A549 (cell line): Measurements from ENCODE around the gene SOS2.

ENCODE experiments used
- EP300 ChIP-seq, 2 experiments: fragments of >200 bp; sonication (Bioruptor Twin); formaldehyde crosslinking; IDR thresholded peaks; 2 replicates in 1 of 2; 3 replicates in 1 of 2; pipeline ENCODE4 v1.6.1; 2016 to 2017
- HES2 ChIP-seq: fragments of >200 bp; sonication (Bioruptor Twin); formaldehyde crosslinking; IDR thresholded peaks from 2 replicates; pipeline ENCODE4 v1.6.1; 2016
- KDM1A ChIP-seq: fragments of 200-600 bp; sonication (generic); IDR thresholded peaks from 2 replicates; pipeline ENCODE4 v1.6.1; 2016; ENCODE audit warnings: low read depth, mild to moderate bottlenecking
- RCOR1 ChIP-seq: fragments of 150-350 bp; IDR thresholded peaks from 2 replicates; pipeline ENCODE4 v1.6.1; 2014; ENCODE audit warnings: antibody characterized with exemption, low read length, low read depth
- RFX5 ChIP-seq: fragments of 450-650 bp; IDR thresholded peaks from 2 replicates; pipeline ENCODE4 v1.7.1; 2014; ENCODE audit warnings: antibody characterized with exemption, mild to moderate bottlenecking, moderate library complexity
- RNF2 ChIP-seq: fragments of 200-600 bp; sonication (generic); IDR thresholded peaks from 2 replicates; pipeline ENCODE4 v1.6.1; 2016; ENCODE audit warnings: low read depth, mild to moderate bottlenecking, antibody characterized with exemption, moderate library complexity, borderline replicate concordance
- TF ChIP-seq, protein P1 (sequence below): fragments of 200-600 bp; sonication (generic); IDR thresholded peaks from 2 replicates; pipeline ENCODE4 v1.6.1; 2016; ENCODE audit warnings: antibody characterized with exemption, mild to moderate bottlenecking, moderate library complexity
- TF ChIP-seq, protein P2 (sequence below): fragments of >200 bp; sonication (Bioruptor Twin); formaldehyde crosslinking; IDR thresholded peaks from 3 replicates; pipeline ENCODE4 v1.5.1; 2016

- TF ChIP-seq, protein P1, sequence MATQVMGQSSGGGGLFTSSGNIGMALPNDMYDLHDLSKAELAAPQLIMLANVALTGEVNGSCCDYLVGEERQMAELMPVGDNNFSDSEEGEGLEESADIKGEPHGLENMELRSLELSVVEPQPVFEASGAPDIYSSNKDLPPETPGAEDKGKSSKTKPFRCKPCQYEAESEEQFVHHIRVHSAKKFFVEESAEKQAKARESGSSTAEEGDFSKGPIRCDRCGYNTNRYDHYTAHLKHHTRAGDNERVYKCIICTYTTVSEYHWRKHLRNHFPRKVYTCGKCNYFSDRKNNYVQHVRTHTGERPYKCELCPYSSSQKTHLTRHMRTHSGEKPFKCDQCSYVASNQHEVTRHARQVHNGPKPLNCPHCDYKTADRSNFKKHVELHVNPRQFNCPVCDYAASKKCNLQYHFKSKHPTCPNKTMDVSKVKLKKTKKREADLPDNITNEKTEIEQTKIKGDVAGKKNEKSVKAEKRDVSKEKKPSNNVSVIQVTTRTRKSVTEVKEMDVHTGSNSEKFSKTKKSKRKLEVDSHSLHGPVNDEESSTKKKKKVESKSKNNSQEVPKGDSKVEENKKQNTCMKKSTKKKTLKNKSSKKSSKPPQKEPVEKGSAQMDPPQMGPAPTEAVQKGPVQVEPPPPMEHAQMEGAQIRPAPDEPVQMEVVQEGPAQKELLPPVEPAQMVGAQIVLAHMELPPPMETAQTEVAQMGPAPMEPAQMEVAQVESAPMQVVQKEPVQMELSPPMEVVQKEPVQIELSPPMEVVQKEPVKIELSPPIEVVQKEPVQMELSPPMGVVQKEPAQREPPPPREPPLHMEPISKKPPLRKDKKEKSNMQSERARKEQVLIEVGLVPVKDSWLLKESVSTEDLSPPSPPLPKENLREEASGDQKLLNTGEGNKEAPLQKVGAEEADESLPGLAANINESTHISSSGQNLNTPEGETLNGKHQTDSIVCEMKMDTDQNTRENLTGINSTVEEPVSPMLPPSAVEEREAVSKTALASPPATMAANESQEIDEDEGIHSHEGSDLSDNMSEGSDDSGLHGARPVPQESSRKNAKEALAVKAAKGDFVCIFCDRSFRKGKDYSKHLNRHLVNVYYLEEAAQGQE: no peak
- no peak for TF ChIP-seq KDM1A
- TF ChIP-seq, protein P2, sequence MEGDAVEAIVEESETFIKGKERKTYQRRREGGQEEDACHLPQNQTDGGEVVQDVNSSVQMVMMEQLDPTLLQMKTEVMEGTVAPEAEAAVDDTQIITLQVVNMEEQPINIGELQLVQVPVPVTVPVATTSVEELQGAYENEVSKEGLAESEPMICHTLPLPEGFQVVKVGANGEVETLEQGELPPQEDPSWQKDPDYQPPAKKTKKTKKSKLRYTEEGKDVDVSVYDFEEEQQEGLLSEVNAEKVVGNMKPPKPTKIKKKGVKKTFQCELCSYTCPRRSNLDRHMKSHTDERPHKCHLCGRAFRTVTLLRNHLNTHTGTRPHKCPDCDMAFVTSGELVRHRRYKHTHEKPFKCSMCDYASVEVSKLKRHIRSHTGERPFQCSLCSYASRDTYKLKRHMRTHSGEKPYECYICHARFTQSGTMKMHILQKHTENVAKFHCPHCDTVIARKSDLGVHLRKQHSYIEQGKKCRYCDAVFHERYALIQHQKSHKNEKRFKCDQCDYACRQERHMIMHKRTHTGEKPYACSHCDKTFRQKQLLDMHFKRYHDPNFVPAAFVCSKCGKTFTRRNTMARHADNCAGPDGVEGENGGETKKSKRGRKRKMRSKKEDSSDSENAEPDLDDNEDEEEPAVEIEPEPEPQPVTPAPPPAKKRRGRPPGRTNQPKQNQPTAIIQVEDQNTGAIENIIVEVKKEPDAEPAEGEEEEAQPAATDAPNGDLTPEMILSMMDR: no peak
- no peak for TF ChIP-seq RNF2
- no peak for TF ChIP-seq HES2
- TF ChIP-seq RFX5: no peak
- TF ChIP-seq EP300 (IDR thresholded peaks at IDR 0.05): no peak
- TF ChIP-seq RCOR1: no peak
Measured at GRCh38 chr14:50186107-50186506, 45.3 kb downstream of the SOS2 start.
